Embryonic facial prominence (tissue), 1 donor: ENCODE data around the gene SFT2D3.

Experiments
- DNase-seq: peaks from one replicate; pipeline ENCODE4 v3.0.0-alpha.2; 2016; ENCODE audit errors: extremely low spot score

The SFT2D3 gene

GRCh38 chr2:127707890-127708648, 6.8 kb downstream of the SFT2D3 start:
- no peak for DNase-seq

GRCh38 chr2:127709336-127709735, 8.0 kb downstream of the SFT2D3 start:
- no peak for DNase-seq

GRCh38 chr2:127712999-127713398, 11.7 kb downstream of the SFT2D3 start:
- no peak for DNase-seq

GRCh38 chr2:127713562-127713961, 12.3 kb downstream of the SFT2D3 start:
- DNase-seq: no peak

- DNase-seq: no peak
These were observed 14.6 kb downstream of the SFT2D3 start for GRCh38 chr2:127715778-127716449.

GRCh38 chr2:127718271-127718670, 17.0 kb downstream of the SFT2D3 start:
- no peak for DNase-seq

- DNase-seq: no peak
These were observed 18.3 kb downstream of the SFT2D3 start for GRCh38 chr2:127719301-127720218.

GRCh38 chr2:127721311-127721977, 20.1 kb downstream of the SFT2D3 start:
- DNase-seq: no peak

GRCh38 chr2:127721978-127722355, 20.7 kb downstream of the SFT2D3 start:
- no peak for DNase-seq

- DNase-seq: no peak
These were observed 21.5 kb downstream of the SFT2D3 start for GRCh38 chr2:127722807-127723206.

- no peak for DNase-seq
These were observed 25.0 kb downstream of the SFT2D3 start for GRCh38 chr2:127726158-127726880.

GRCh38 chr2:127733113-127733815, 32.0 kb downstream of the SFT2D3 start:
- no peak for DNase-seq

GRCh38 chr2:127733816-127734537, 32.7 kb downstream of the SFT2D3 start:
- DNase-seq: no peak

GRCh38 chr2:127735044-127735443, 33.7 kb downstream of the SFT2D3 start:
- DNase-seq: no peak

- no peak for DNase-seq
These were observed 34.5 kb downstream of the SFT2D3 start for GRCh38 chr2:127735537-127736399.

- DNase-seq: no peak
These were observed 36.6 kb downstream of the SFT2D3 start for GRCh38 chr2:127737892-127738291.

- DNase-seq: no peak
These were observed 38.5 kb downstream of the SFT2D3 start for GRCh38 chr2:127739800-127740199.

GRCh38 chr2:127740665-127741288, 39.5 kb downstream of the SFT2D3 start:
- DNase-seq: no peak
